Measurements from ENCODE around the gene ARHGAP8. TPM values are rescaled to one million over a fixed set of nuclear protein-coding genes. Genes with fewer than 3 reads are reported as not detected.

Gene ARHGAP8
- total RNA-seq, 2 experiments from 2014 or later = 0.30 to 0.37 TPM

- H3K4me1 Mint-ChIP-seq = peaks cover 4% of the 10 kb centered on the region
- H3K36me3 Mint-ChIP-seq (ENCODE audit: low read depth) = no peaks in the 10 kb centered on the region
- peaks cover 51% of the 10 kb centered on the region for H3K27me3 Mint-ChIP-seq
- ChIA-PET CTCF (interaction anchor here (1.2 kb wide), 1 partner anchor 406 kb away, joined by 5 read pairs; no protein-coding TSS in a partner anchor), POLR2A (no interaction called here)
- no peak for DNase-seq
- no peak overlapping the region for H3K4me3 Mint-ChIP-seq
- no peak overlapping the region for H3K27ac Mint-ChIP-seq
- no peaks in the 10 kb centered on the region for H3K9me3 Mint-ChIP-seq
Observed at GRCh38 chr22:44753189-44754042, 1.0 kb downstream of the ARHGAP8 start.

GRCh38 chr22:44754998-44755397, 2.6 kb downstream of the ARHGAP8 start:
- peaks cover 4% of the 10 kb centered on the region for H3K4me1 Mint-ChIP-seq
- peaks cover 48% of the 10 kb centered on the region for H3K27me3 Mint-ChIP-seq
- no peak overlapping the region for H3K27ac Mint-ChIP-seq
- ChIA-PET POLR2A (no interaction called here), CTCF (interaction anchor here (1.2 kb wide), 1 partner anchor 405 kb away, joined by 5 read pairs; no protein-coding TSS in a partner anchor)
- no peak for DNase-seq
- H3K9me3 Mint-ChIP-seq = no peaks in the 10 kb centered on the region
- H3K36me3 Mint-ChIP-seq (ENCODE audit: low read depth) = no peaks in the 10 kb centered on the region
- no peak overlapping the region for H3K4me3 Mint-ChIP-seq

- ChIA-PET POLR2A (no interaction called here), CTCF (no interaction called here)
- Mint-ChIP-seq H3K27me3 (peaks cover 44% of the 10 kb centered on the region), H3K9me3 (no peaks in the 10 kb centered on the region), H3K4me1 (peaks cover 4% of the 10 kb centered on the region), H3K36me3 (ENCODE audit: low read depth) (no peaks in the 10 kb centered on the region), H3K27ac (no peak overlapping the region), H3K4me3 (no peak overlapping the region)
- DNase-seq = no peak
Observed at GRCh38 chr22:44755417-44755816, 3.0 kb downstream of the ARHGAP8 start.

- ChIA-PET CTCF (no interaction called here), POLR2A (no interaction called here)
- Mint-ChIP-seq H3K27me3 (peaks cover 40% of the 10 kb centered on the region), H3K36me3 (ENCODE audit: low read depth) (no peaks in the 10 kb centered on the region), H3K4me1 (peaks cover 4% of the 10 kb centered on the region), H3K4me3 (no peak overlapping the region), H3K27ac (no peak overlapping the region), H3K9me3 (no peaks in the 10 kb centered on the region)
- DNase-seq = no peak
Observed at GRCh38 chr22:44755956-44756361, 3.6 kb downstream of the ARHGAP8 start.

GRCh38 chr22:44758344-44758973, 6.1 kb downstream of the ARHGAP8 start:
- H3K9me3 Mint-ChIP-seq = peaks cover 4% of the 10 kb centered on the region
- H3K4me1 Mint-ChIP-seq = no peaks in the 10 kb centered on the region
- no peak overlapping the region for H3K4me3 Mint-ChIP-seq
- peaks cover 25% of the 10 kb centered on the region for H3K27me3 Mint-ChIP-seq
- POLR2A ChIA-PET = no interaction called here
- no peaks in the 10 kb centered on the region for H3K36me3 Mint-ChIP-seq (ENCODE audit: low read depth)
- CTCF ChIA-PET = interaction anchor here (1.0 kb wide), 1 partner anchor 19 kb away, joined by 3 read pairs; no protein-coding TSS in a partner anchor
- DNase-seq = no peak
- H3K27ac Mint-ChIP-seq = no peak overlapping the region

- peaks cover 20% of the 10 kb centered on the region for H3K27me3 Mint-ChIP-seq
- POLR2A ChIA-PET = no interaction called here
- no peak overlapping the region for H3K27ac Mint-ChIP-seq
- DNase-seq = no peak
- CTCF ChIA-PET = interaction anchor here (1.2 kb wide), 1 partner anchor 14 kb away, joined by 4 read pairs; no protein-coding TSS in a partner anchor
- no peak overlapping the region for H3K4me3 Mint-ChIP-seq
- H3K4me1 Mint-ChIP-seq = no peaks in the 10 kb centered on the region
- peaks cover 4% of the 10 kb centered on the region for H3K9me3 Mint-ChIP-seq
- no peaks in the 10 kb centered on the region for H3K36me3 Mint-ChIP-seq (ENCODE audit: low read depth)
Observed at GRCh38 chr22:44759001-44759400, 6.6 kb downstream of the ARHGAP8 start.

GRCh38 chr22:44759430-44760310, 7.3 kb downstream of the ARHGAP8 start:
- DNase-seq = no peak
- peaks cover 13% of the 10 kb centered on the region for H3K27me3 Mint-ChIP-seq
- CTCF ChIA-PET = interaction anchor here (1.2 kb wide), 1 partner anchor 13 kb away, joined by 4 read pairs; no protein-coding TSS in a partner anchor
- no peak overlapping the region for H3K27ac Mint-ChIP-seq
- POLR2A ChIA-PET = no interaction called here
- no peak overlapping the region for H3K4me3 Mint-ChIP-seq
- peaks cover 4% of the 10 kb centered on the region for H3K9me3 Mint-ChIP-seq
- no peaks in the 10 kb centered on the region for H3K36me3 Mint-ChIP-seq (ENCODE audit: low read depth)
- no peaks in the 10 kb centered on the region for H3K4me1 Mint-ChIP-seq

- CTCF ChIA-PET = no interaction called here
- peaks cover 4% of the 10 kb centered on the region for H3K9me3 Mint-ChIP-seq
- peaks cover 6% of the 10 kb centered on the region for H3K27me3 Mint-ChIP-seq
- H3K4me3 Mint-ChIP-seq = no peak overlapping the region
- no peaks in the 10 kb centered on the region for H3K36me3 Mint-ChIP-seq (ENCODE audit: low read depth)
- H3K4me1 Mint-ChIP-seq = no peaks in the 10 kb centered on the region
- H3K27ac Mint-ChIP-seq = no peak overlapping the region
- no peak for DNase-seq
- POLR2A ChIA-PET = no interaction called here
Observed at GRCh38 chr22:44760476-44760875, 8.1 kb downstream of the ARHGAP8 start.

- Mint-ChIP-seq H3K27ac (no peak overlapping the region), H3K9me3 (peaks cover 4% of the 10 kb centered on the region), H3K4me3 (no peak overlapping the region), H3K27me3 (peaks cover 2% of the 10 kb centered on the region), H3K36me3 (ENCODE audit: low read depth) (no peaks in the 10 kb centered on the region), H3K4me1 (no peaks in the 10 kb centered on the region)
- ChIA-PET CTCF (no interaction called here), POLR2A (no interaction called here)
- DNase-seq = no peak
Observed at GRCh38 chr22:44761025-44761424, 8.7 kb downstream of the ARHGAP8 start.

- no peak overlapping the region for H3K4me3 Mint-ChIP-seq
- H3K27ac Mint-ChIP-seq = no peak overlapping the region
- no peaks in the 10 kb centered on the region for H3K27me3 Mint-ChIP-seq
- DNase-seq = no peak
- peaks cover 4% of the 10 kb centered on the region for H3K9me3 Mint-ChIP-seq
- H3K4me1 Mint-ChIP-seq = no peaks in the 10 kb centered on the region
- CTCF ChIA-PET = no interaction called here
- no peaks in the 10 kb centered on the region for H3K36me3 Mint-ChIP-seq (ENCODE audit: low read depth)
- POLR2A ChIA-PET = no interaction called here
Observed at GRCh38 chr22:44764373-44764772, 12.0 kb downstream of the ARHGAP8 start.

- POLR2A ChIA-PET = no interaction called here
- Mint-ChIP-seq H3K27ac (no peak overlapping the region), H3K36me3 (ENCODE audit: low read depth) (no peaks in the 10 kb centered on the region), H3K4me1 (no peaks in the 10 kb centered on the region), H3K9me3 (peaks cover 4% of the 10 kb centered on the region), H3K4me3 (no peak overlapping the region), H3K27me3 (no peaks in the 10 kb centered on the region)
- CTCF ChIA-PET = no interaction called here
- DNase-seq = no peak
Observed at GRCh38 chr22:44764974-44765373, 12.6 kb downstream of the ARHGAP8 start.

GRCh38 chr22:44765571-44766285, 13.4 kb downstream of the ARHGAP8 start:
- H3K4me1 Mint-ChIP-seq = no peaks in the 10 kb centered on the region
- H3K4me3 Mint-ChIP-seq = no peak overlapping the region
- CTCF ChIA-PET = interaction anchor here (0.5 kb wide), 1 partner anchor 41 kb away, joined by 3 read pairs; no protein-coding TSS in a partner anchor
- peaks cover 3% of the 10 kb centered on the region for H3K27me3 Mint-ChIP-seq
- H3K27ac Mint-ChIP-seq = no peak overlapping the region
- H3K36me3 Mint-ChIP-seq (ENCODE audit: low read depth) = no peaks in the 10 kb centered on the region
- POLR2A ChIA-PET = no interaction called here
- peaks cover 5% of the 10 kb centered on the region for H3K9me3 Mint-ChIP-seq
- DNase-seq = no peak

Measured in activated CD4-positive, alpha-beta T cell treated with anti-CD3 and anti-CD28 coated beads, Interleukin-2, amount 10 ng/mL, durations not matched to agents 7 days and 5 days (primary cell).